ENCODE results near the gene SMYD3. TPM values are rescaled to one million over a fixed set of nuclear protein-coding genes. Genes with fewer than 3 reads are reported as not detected.
A peak's percentile ranks its signal among the peaks of the same experiment; 100 is the strongest.
"Not testable (repeated sequence)": the region's sequence is repeated elsewhere in the genome, so short reads cannot be mapped to it uniquely, and the experiment has no call there.

SMYD3 gene
- total RNA-seq, 1 experiment from 2014 or later = 33.4 TPM

- in situ Hi-C loops (cut with HindIII; ENCODE audit: low pct_unique_long_range_greater_than_20kb, low sequenced_read_pairs) = no loop called here
- DNase-seq (ENCODE audit: low read depth, low spot score) = no peak
Observed at GRCh38 chr1:245798349-245798711, 708.7 kb downstream of the SMYD3 start.

GRCh38 chr1:245797592-245798348, 709.3 kb downstream of the SMYD3 start:
- in situ Hi-C loops (cut with HindIII; ENCODE audit: low pct_unique_long_range_greater_than_20kb, low sequenced_read_pairs) = no loop called here
- peak; percentile 56 for DNase-seq (ENCODE audit: low read depth, low spot score)

- in situ Hi-C loops (cut with HindIII; ENCODE audit: low pct_unique_long_range_greater_than_20kb, low sequenced_read_pairs) = no loop called here
- no peak for DNase-seq (ENCODE audit: low read depth, low spot score)
Observed at GRCh38 chr1:245791410-245792312, 715.4 kb downstream of the SMYD3 start.

- no peak for DNase-seq (ENCODE audit: low read depth, low spot score)
- in situ Hi-C loops (cut with HindIII; ENCODE audit: low pct_unique_long_range_greater_than_20kb, low sequenced_read_pairs) = no loop called here
Observed at GRCh38 chr1:245790441-245790840, 716.6 kb downstream of the SMYD3 start.

- in situ Hi-C loops (cut with HindIII; ENCODE audit: low pct_unique_long_range_greater_than_20kb, low sequenced_read_pairs) = no loop called here
- DNase-seq (ENCODE audit: low read depth, low spot score) = no peak
Observed at GRCh38 chr1:245788886-245789285, 718.2 kb downstream of the SMYD3 start.

- in situ Hi-C loops (cut with HindIII; ENCODE audit: low pct_unique_long_range_greater_than_20kb, low sequenced_read_pairs) = no loop called here
- DNase-seq (ENCODE audit: low read depth, low spot score) = peak; percentile 52
Observed at GRCh38 chr1:245788269-245788668, 718.8 kb downstream of the SMYD3 start.

- DNase-seq (ENCODE audit: low read depth, low spot score) = no peak
- in situ Hi-C loops (cut with HindIII; ENCODE audit: low pct_unique_long_range_greater_than_20kb, low sequenced_read_pairs) = no loop called here
Observed at GRCh38 chr1:245786948-245787347, 720.1 kb downstream of the SMYD3 start.

GRCh38 chr1:245779797-245780755, 727.0 kb downstream of the SMYD3 start:
- DNase-seq (ENCODE audit: low read depth, low spot score) = no peak
- in situ Hi-C loops (cut with HindIII; ENCODE audit: low pct_unique_long_range_greater_than_20kb, low sequenced_read_pairs) = no loop called here

GRCh38 chr1:245777752-245778151, 729.3 kb downstream of the SMYD3 start:
- in situ Hi-C loops (cut with HindIII; ENCODE audit: low pct_unique_long_range_greater_than_20kb, low sequenced_read_pairs) = no loop called here
- DNase-seq (ENCODE audit: low read depth, low spot score) = no peak

GRCh38 chr1:245776694-245777332, 730.3 kb downstream of the SMYD3 start:
- no peak for DNase-seq (ENCODE audit: low read depth, low spot score)
- in situ Hi-C loops (cut with HindIII; ENCODE audit: low pct_unique_long_range_greater_than_20kb, low sequenced_read_pairs) = no loop called here

GRCh38 chr1:245776139-245776538, 730.9 kb downstream of the SMYD3 start:
- DNase-seq (ENCODE audit: low read depth, low spot score) = no peak
- in situ Hi-C loops (cut with HindIII; ENCODE audit: low pct_unique_long_range_greater_than_20kb, low sequenced_read_pairs) = no loop called here

GRCh38 chr1:245774931-245775330, 732.1 kb downstream of the SMYD3 start:
- DNase-seq (ENCODE audit: low read depth, low spot score); in situ Hi-C loops (cut with HindIII; ENCODE audit: low pct_unique_long_range_greater_than_20kb, low sequenced_read_pairs): not testable (repeated sequence)

- no peak for DNase-seq (ENCODE audit: low read depth, low spot score)
- in situ Hi-C loops (cut with HindIII; ENCODE audit: low pct_unique_long_range_greater_than_20kb, low sequenced_read_pairs) = no loop called here
Observed at GRCh38 chr1:245774196-245774595, 732.9 kb downstream of the SMYD3 start.

- in situ Hi-C loops (cut with HindIII; ENCODE audit: low pct_unique_long_range_greater_than_20kb, low sequenced_read_pairs) = no loop called here
- no peak for DNase-seq (ENCODE audit: low read depth, low spot score)
Observed at GRCh38 chr1:245773344-245773743, 733.7 kb downstream of the SMYD3 start.

GRCh38 chr1:245772739-245773138, 734.3 kb downstream of the SMYD3 start:
- DNase-seq (ENCODE audit: low read depth, low spot score) = no peak
- in situ Hi-C loops (cut with HindIII; ENCODE audit: low pct_unique_long_range_greater_than_20kb, low sequenced_read_pairs) = no loop called here

- in situ Hi-C loops (cut with HindIII; ENCODE audit: low pct_unique_long_range_greater_than_20kb, low sequenced_read_pairs) = no loop called here
- no peak for DNase-seq (ENCODE audit: low read depth, low spot score)
Observed at GRCh38 chr1:245772325-245772724, 734.8 kb downstream of the SMYD3 start.

GRCh38 chr1:245771511-245772281, 735.4 kb downstream of the SMYD3 start:
- no peak for DNase-seq (ENCODE audit: low read depth, low spot score)
- in situ Hi-C loops (cut with HindIII; ENCODE audit: low pct_unique_long_range_greater_than_20kb, low sequenced_read_pairs) = no loop called here
